NT2/D1 (cell line): ENCODE results near the gene RNASEH2C.

Source experiments
- SUZ12 ChIP-seq: IDR thresholded peaks from 2 replicates; pipeline ENCODE4 v1.6.1; 2011; ENCODE audit not compliant: insufficient read length, insufficient read depth; ENCODE audit errors: extremely low read depth
- YY1 ChIP-seq: IDR thresholded peaks from 2 replicates; pipeline ENCODE4 v1.6.1; 2011; ENCODE audit not compliant: insufficient read length, insufficient read depth
- ZNF274 ChIP-seq: IDR thresholded peaks from 2 replicates; pipeline ENCODE4 v1.6.1; 2011; ENCODE audit warnings: mild to moderate bottlenecking, low read depth, low read length

DNA sequence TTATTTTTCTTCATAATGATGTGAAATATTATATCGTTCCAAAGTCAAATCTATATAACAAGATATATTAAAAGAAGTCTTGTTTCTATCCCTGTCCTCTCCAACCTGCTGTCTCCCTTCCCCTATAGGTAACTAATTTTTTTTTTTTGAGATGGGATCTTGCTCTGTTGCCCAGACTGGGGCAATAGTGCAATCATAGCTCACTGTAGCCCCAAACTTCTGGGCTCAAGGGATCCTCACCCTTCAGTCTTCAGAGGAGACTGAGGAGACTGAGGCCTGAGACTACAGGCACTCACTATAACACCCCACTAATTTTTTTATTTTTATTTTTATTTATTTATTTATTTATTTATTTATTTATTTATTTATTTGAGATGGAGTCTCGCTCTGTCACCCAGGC lies 47.6 kb downstream of the RNASEH2C start:
- no peak for TF ChIP-seq ZNF274
- TF ChIP-seq SUZ12, result no peak
- TF ChIP-seq YY1, result no peak
